NT2/D1 (cell line): Measurements from ENCODE around the gene C15orf39.
"Not testable (repeated sequence)": the region's sequence is repeated elsewhere in the genome, so short reads cannot be mapped to it uniquely, and the experiment has no call there.

ENCODE experiments used
- SUZ12 ChIP-seq: IDR thresholded peaks from 2 replicates; pipeline ENCODE4 v1.6.1; 2011; ENCODE audit not compliant: insufficient read length, insufficient read depth; ENCODE audit errors: extremely low read depth
- YY1 ChIP-seq: IDR thresholded peaks from 2 replicates; pipeline ENCODE4 v1.6.1; 2011; ENCODE audit not compliant: insufficient read length, insufficient read depth

DNA sequence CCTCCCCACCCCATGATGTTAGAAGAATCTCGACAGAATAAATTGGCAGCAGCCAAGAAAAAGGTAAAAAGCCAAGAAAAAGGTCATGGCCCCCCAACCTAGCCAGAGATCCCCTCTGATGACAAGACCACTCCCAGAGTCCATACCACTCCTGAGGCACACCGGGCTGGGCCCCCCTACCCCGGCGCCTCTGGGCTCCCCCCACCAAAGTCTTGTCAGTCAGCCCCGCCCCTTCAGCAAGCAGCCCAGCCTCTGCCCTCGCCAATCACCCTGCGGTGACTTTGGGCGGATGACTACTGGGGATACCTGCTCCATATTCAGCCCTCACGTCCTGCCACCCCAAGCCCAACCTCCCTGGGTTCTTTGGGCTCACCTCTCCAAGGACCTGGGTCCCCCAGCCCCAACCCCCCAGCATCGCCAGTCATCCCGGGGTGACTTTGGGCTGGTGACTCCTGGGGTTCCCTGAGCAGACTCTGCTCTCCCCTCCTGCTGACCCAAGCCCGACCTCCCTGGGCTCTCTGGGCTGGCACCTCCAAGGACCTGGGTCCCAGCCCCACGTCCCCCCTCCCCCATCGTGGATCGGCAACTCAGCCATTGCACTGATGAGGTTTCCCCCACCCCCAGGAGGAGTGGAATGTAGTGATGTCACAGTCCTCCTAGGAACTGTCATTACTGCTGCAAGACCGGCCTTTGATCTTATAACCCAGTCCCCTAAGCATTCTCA, 57.1 kb downstream of the C15orf39 start:
- TF ChIP-seq SUZ12, YY1: not testable (repeated sequence)
